Measurements from ENCODE around the gene WDR43.

The WDR43 gene

GRCh38 chr2:28909655-28910353 is 15.3 kb downstream of the WDR43 start:
- DNase-seq, result no peak

GRCh38 chr2:28915939-28916338 is 21.5 kb downstream of the WDR43 start:
- no peak for DNase-seq

DNA sequence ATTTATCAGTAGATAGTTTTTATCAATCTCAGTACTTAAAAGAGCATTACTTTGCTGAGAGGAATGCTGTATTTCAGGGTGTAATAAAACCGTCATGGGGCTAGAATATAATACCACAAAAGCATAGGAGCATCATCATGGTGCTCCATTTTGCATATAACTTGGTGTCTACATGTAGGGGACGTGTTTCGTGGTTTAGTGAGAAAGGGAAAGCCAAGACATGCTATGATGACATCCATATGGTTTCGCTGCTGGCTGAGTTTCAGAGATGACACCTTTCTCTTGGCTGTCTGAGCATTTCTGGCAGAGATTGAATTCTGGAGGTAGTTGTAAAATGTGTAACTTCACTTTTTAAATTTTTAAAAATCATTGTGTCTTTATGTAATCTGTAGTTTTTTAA is 32.4 kb downstream of the WDR43 start:
- DNase-seq, result no peak

- DNase-seq, result peak in 1 of 4 experiments; percentile 7
These were observed 33.0 kb downstream of the WDR43 start for GRCh38 chr2:28927469-28927868.

DNA sequence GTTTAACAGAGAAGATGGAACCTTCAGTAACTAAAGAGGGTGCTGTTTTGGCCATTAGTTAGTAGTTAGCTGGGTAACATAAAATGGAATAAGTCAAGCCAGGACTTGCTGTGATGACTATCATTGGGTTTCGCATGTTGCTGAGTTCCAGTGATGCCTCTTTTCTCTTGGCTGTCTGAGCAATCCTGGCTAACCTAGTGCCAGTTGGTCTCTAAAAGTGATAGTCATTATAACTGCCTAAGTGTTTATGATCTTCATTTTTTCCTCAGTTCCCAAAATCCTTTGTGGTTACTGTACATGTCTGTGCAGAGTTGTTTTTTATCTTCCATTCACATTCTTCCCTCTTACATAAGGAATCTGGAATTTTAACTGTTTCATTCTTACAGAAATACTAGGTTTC is 33.4 kb downstream of the WDR43 start:
- no peak for DNase-seq

DNA sequence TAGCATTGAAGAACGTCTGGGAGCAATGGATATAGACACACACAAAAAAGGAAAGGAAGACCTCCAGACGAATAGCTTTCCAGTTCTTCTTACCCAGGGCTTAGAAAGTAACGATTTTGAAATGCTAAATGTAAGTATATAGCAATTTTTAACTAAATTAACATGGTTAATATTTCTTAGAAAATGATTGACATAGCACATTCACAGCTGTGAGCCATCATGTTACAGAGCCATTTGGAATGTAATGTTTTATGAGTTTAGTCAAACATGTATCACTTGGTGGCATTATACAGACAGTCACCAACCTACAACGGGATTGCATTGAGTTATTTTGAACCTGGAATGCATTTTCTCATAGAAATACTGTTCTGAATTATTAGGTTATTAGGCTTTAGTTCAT is 35.1 kb downstream of the WDR43 start:
- DNase-seq, result no peak

DNA sequence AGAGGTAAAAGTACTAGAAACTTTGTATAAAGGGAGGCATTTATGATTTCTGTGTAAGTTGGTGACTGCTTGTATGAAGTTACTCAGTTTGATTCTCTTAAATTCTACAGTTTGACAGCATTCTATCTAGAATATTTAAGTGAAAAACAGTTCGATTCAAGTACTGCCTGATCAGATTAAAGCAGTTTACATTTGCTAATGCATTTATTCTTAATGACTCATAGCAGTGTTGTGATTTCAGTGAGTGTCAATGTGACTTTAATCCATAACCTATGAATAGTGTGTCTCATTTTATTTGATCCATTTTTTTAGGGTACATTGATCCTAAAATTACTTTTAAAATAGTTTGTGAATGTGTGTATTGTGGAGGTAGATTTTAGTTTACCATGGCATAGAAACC is 35.7 kb downstream of the WDR43 start:
- DNase-seq, result no peak

DNA sequence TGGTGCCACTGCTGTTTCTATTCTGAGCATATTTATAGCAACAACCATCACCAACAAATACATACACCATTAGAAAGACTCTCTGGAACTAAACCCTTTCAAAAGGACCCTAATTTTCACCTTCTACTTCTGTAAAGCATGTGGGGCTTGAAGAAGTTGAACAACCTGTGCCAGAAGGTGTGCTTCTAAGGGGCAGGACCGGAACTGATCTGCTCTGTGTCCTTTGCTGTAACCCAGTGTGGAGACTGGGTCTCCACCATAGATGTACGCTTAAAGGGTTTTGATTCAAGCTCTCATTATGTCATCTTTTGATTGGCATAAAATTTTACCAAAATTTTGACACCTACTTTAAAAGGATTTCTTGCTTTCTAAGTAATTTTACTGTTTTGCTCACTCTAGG is 40.3 kb downstream of the WDR43 start:
- DNase-seq, result no peak

- DNase-seq, result no peak
These were observed 46.5 kb downstream of the WDR43 start for GRCh38 chr2:28941008-28941407.

- DNase-seq, result no peak
These were observed 50.2 kb downstream of the WDR43 start for GRCh38 chr2:28944535-28945248.

DNA sequence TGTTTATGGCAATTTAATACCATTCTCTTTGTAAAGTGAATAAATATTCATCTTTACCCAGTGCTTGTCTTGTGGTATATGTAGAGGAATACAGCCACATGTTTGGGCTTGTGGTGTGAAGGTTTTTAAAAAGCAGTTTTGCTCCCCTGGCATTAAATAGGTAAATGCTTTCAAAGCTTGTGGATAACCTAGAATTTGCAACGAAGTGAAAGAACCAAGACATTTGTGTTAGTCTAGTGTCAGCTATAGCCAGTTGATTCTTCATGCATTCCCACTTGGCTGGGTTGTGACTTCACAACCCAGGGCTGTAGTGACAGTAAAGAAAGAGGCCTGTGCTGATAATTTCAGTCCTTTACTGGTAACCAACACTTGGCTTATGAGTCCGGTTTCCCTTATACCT is 53.7 kb downstream of the WDR43 start:
- no peak for DNase-seq

DNA sequence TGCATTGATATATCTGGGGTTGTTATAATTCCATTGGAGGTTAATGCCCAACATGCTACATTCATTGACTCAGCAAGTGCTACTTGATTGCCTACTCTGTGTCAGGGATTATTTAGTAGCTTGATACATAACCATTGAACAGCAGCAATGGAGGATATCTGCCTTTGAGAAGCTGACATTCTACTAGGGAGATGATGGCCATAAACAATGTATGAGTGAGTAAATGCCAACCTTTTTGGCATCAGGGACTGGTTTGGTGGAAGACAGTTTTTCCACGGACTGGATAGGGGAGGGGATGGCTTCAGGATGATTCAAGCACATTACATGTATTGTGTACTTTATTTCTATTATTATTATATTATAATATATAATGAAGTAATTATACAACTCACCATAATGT is 54.7 kb downstream of the WDR43 start:
- DNase-seq, result no peak

DNA sequence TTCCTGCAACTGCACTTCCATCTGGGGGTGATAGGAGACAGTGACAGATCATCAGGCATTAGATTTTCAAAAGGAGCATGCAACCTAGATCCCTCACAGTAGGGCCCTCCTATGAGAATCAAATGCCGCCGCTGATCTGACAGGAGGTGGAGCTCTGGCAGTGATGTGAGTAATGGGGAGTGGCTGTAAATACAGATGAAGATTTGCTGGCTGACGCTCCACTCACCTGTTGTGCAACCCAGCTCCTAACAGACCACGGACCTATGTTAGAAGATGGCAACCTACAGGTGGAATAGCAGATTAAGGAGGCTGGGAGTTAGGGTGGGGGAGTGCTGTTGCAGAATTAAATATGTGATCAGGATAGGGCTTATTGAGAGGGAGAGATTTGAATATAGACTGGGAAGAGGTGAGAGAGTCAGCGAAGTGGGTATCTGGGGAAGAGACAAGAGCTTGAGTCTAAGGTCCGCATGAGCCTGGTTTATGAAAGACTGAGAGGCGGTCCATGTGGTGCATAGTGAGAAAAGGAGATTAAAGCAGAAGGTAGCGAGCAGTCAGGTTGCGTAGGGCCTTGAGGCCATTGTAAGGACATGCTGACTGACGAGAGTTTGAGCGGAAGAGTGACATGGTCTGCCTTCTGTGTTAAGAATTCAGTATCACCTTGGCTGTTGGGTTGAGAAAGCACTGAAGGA is 55.3 kb downstream of the WDR43 start:
- DNase-seq, result no peak

DNA sequence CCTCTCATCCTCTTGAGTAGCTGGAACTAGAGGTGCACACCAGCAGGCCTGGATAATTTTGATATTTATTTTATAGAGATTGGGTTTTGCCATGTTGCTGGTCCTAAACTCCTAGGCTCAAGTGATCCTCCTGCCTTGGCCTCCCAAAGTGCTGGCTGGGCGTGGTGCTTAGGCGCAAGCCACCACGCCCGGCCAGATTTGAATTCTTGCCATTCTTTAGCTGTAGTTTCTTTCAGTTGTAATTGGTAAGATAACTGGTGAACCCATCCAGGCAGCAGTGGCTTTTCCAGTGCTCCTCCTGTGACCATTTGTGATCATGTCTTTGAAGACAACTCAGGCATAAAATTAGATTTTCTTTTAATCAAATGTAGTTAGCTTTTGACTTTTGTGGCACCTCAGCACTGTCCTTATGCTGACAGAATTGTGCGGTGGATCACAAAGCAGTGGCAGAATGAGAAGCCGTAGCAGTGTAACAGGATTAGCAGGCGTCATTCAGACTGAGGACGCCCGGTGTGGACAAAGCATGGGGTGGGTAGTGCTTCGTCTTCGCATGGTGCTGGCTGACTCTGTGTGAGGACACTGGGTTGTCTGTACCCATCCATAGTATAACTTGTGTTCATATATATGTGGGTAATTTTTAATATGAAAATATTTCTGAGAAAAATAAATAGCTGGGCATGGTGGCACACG is 56.6 kb downstream of the WDR43 start:
- no peak for DNase-seq

DNA sequence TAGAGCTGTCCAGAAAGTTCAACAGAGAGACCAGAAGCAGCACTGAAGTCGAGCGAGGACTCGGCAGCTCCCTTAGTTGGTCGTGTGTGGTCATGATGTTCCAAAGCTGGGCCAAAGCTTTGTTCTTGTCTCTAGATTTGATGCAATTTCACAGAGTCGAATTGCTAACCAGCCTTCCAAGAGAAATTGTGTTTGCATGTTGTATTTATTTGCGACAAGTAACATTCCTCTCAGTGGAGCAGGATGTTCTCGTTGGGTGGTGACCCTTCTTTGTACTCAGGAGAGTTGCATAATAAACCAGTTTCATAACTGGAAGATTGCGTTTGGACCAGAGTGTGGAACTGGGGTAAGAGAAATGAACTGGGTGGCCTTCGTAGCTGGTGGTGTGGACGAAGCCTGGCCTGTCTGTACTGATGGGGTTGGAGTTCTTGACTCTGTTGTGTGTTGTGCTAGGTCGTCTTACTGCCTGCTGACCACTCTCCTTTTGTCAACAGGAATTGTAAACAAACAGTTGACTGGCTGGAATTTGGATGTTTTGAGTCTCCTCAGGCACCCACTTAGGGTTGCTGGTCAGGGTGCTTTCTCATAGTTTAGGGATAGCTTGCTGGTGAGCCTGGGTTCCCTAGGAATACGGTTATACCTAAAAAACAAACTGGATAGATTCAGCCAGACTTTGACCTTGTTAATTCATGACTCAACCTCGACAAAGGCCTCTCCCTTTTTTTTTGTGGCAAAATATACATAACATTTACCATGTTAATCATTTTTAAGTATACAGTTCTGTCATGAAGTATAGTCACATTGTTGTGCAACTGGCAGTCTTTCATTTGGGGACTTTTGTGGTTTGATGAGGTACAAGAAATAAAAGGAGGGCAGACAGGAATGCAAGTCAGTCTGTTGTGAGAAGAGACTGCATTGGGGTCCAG is 57.7 kb downstream of the WDR43 start:
- DNase-seq, result peak; percentile 54 to 77 (median 66)

- DNase-seq, result peak; percentile 13 to 61 (median 40)
These were observed 58.4 kb downstream of the WDR43 start for GRCh38 chr2:28952836-28953211.

DNA sequence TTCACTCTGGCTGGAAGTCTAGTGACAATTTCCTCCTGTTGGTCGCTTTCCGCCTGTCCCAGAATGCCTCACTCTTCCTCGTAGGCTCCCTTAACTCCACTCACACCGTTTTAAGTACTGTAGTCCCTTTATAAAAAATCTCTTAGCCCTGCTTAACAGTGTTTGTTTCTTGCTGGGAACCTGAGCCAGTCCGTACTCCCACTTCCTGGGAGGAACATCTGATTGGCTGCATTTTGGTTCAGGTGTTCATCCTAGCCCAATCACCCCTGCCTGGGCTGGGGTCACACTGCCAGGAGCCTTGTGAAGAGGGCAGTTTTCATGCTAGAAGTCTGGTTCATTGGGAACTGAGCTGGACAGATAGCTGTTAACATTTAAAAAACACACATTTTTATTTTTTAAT is 61.0 kb downstream of the WDR43 start:
- DNase-seq, result no peak

DNA sequence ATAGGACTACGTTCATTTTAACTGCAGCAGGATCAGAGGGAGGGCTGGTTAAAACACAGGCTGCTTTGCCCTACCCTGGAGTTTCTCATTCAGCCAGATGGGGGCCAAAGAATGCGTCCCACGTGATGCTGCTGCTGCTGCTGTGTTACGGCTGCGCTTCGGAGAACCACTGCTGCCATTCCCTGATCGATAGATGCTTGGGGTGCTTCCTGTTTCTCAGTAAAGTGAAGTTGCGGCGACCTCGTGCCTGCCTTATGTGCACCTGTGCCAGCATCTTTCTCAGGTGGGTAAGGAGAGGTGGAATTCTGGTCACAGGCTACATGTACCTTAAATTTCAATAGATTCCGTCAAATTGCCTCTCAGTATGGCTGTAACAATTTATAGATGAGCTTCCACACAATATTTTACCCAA is 62.0 kb downstream of the WDR43 start:
- DNase-seq, result peak in 3 of 4 experiments; percentile 34 to 68 (median 44)

- peak in 1 of 4 experiments; percentile 38 for DNase-seq
These were observed 62.4 kb downstream of the WDR43 start for GRCh38 chr2:28956890-28957289.

GRCh38 chr2:28958689-28959088 is 64.2 kb downstream of the WDR43 start:
- peak; percentile 79 to 87 (median 84) for DNase-seq

DNA sequence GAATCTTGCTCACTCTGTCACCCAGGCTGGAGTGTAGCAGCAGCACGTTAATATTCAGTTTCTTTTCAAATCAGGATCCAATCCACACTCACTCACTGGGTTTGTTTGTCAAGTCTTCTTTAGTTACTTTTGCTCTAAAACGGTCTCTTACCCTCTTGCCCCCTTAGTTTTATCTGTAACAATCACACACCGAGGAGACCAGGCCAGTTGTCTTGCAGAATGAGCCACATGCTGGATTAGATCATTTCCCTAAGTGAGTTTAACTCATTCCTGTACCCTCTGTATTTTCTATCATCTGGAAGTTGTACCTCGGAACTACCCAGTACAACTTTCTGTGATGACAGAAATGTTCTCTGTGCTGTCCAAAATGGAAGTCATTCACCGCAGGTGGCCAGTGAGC is 65.9 kb downstream of the WDR43 start:
- peak in 2 of 4 experiments; percentile 25 to 34 for DNase-seq

- no peak for DNase-seq
These were observed 68.0 kb downstream of the WDR43 start for GRCh38 chr2:28962505-28962904.

Measured in suppressor macrophage (primary cell).